Colon (tissue), 2 donors: Measurements from ENCODE around the gene VTN.

Source experiments
- FAIRE-seq: peaks from 2 replicates; lab custom pipeline; 2012; peaks lifted over from hg19 to GRCh38; lab: Jason Lieb, UNC
- donor health status: control.
- donor health status: control.

Gene VTN, protein sequence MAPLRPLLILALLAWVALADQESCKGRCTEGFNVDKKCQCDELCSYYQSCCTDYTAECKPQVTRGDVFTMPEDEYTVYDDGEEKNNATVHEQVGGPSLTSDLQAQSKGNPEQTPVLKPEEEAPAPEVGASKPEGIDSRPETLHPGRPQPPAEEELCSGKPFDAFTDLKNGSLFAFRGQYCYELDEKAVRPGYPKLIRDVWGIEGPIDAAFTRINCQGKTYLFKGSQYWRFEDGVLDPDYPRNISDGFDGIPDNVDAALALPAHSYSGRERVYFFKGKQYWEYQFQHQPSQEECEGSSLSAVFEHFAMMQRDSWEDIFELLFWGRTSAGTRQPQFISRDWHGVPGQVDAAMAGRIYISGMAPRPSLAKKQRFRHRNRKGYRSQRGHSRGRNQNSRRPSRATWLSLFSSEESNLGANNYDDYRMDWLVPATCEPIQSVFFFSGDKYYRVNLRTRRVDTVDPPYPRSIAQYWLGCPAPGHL

GRCh38 chr17:28370035-28370743, at the start of gene VTN:
Gene VTN (minus strand): TSS chr17:28370307. CDS start chr17:28370203, 104 bp downstream.
- no peak for FAIRE-seq

GRCh38 chr17:28416703-28417311, 46.7 kb upstream of the VTN start:
- FAIRE-seq: no peak

- FAIRE-seq: no peak
Observed at GRCh38 chr17:28415886-28416285, 45.8 kb upstream of the VTN start.

- FAIRE-seq: no peak
Observed at GRCh38 chr17:28413804-28414203, 43.7 kb upstream of the VTN start.

DNA sequence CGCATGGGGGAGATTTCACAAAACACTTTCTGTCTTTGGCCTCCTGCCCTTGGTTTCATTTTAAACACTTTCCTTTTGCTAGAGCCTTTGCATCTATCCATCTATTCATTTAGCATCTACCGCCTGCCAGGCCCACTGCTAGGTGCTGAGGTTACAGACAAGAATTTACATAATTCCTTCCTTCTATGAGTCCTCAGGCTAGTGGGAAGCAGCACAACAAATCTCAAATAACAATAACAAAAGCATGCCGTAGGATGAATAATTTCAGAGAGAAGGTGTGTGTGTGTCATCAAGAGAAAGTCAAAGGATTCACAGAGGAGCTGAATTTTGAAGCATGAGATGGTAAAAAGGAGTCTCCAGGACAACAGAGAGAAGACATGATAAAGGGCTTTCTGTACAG, 42.0 kb upstream of the VTN start:
- no peak for FAIRE-seq

- FAIRE-seq: no peak
Observed at GRCh38 chr17:28407974-28408306, 37.8 kb upstream of the VTN start.

DNA sequence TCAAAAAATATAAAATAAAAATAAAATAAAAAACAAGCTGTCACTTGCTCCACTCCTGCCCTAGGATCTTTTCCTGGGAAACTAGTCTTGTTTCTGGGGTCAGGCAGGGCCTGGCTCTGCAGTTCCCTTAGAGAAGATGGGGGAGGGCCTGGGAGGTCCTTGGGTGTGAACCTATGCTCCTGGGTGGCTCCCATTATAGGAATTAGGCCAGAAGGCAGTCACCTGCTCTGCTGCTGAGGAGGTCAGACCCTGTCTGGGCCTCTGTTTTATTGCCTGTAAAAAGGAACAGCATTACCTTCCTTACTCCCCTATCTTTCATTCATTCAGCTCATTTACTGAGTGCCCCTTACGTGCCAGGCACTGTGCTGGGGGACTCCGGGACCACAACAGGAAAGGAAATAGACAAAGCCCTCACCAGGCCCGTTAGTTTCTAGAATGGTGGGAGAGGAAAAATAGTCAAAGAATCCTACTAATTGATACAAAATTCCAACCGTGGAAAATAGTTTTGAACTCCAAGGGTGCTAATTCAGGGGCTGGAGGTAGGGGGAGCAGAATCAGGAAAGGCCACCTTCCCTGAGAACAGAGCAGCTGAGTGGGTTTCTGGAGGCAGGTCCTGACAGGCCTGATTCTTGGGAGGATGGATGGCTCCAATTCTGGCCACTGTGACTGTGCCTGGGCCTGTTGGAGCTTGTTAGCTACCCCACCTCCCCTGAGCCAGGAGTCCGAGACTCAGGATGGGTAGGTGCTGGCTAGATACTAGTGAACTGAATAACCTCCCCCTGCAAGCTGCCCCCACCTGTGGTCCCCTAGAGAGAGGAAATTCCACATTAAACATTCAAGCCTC, 37.2 kb upstream of the VTN start:
- FAIRE-seq: no peak

GRCh38 chr17:28406473-28406814, 36.3 kb upstream of the VTN start:
- FAIRE-seq: no peak

- FAIRE-seq: no peak
Observed at GRCh38 chr17:28405632-28406472, 35.7 kb upstream of the VTN start, which contains the start of gene SLC46A1. Gene SLC46A1 (minus strand): TSS chr17:28406212. CDS start chr17:28406114, 98 bp downstream.

GRCh38 chr17:28404812-28405570, 34.9 kb upstream of the VTN start:
- FAIRE-seq: no peak

GRCh38 chr17:28404461-28404811, 34.3 kb upstream of the VTN start:
- no peak for FAIRE-seq

- FAIRE-seq: no peak
Observed at GRCh38 chr17:28404007-28404406, 33.9 kb upstream of the VTN start.

DNA sequence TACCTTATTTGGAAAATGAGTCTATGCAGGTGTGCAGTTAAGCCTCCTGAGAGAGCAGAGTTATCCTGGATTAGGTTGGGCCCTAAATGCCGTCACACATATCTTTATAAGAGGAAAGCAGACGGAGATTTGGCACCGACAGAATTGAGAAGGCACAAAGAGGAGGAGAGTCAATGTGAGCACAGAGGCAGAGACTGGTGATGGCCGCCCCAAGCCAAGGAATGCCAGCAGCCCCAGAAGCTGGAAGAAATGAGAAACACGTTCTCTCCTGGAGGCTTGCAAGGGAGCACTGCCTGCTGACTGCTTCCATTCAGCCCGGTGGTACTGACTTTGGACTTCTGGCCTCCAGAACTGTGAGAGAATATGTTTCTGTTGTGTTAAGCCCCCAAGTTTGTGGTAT, 32.7 kb upstream of the VTN start:
- FAIRE-seq: no peak

GRCh38 chr17:28402224-28402630, 32.1 kb upstream of the VTN start:
- no peak for FAIRE-seq

- FAIRE-seq: no peak
Observed at GRCh38 chr17:28399808-28400207, 29.7 kb upstream of the VTN start.

DNA sequence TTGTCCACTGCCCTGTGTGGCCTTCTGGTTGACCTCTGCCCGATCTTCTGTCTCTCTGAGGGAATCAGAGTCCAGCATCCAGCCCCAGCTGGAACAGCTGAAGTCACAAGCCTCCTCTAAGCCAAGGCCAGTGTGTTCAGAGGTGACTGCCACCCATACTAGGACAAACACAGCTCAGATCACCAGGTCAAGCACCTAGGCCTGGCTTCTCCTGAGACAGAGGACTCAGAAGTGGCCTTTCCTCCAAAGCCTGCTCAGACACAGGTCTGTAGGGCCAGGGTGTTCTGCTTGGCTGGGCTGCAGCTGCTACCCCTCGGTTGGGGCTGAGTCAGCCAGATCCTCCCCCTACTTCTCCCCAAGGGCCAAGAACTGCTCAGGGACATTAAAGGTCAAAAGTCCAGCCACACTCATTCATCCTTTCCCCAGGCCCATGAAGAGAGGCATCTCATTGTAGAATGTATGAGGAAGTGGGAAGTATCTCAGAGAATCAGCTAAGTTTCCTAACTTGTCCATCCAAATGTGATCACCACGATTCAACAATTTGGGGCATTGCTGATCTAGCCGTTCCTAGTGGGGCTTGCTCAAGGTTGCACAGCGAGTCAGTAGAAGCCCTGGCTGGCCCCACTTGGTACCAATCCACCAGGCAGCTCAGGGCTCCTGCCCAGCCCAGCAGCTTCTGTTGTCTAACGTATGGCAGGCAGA, 28.3 kb upstream of the VTN start:
- FAIRE-seq: no peak

DNA sequence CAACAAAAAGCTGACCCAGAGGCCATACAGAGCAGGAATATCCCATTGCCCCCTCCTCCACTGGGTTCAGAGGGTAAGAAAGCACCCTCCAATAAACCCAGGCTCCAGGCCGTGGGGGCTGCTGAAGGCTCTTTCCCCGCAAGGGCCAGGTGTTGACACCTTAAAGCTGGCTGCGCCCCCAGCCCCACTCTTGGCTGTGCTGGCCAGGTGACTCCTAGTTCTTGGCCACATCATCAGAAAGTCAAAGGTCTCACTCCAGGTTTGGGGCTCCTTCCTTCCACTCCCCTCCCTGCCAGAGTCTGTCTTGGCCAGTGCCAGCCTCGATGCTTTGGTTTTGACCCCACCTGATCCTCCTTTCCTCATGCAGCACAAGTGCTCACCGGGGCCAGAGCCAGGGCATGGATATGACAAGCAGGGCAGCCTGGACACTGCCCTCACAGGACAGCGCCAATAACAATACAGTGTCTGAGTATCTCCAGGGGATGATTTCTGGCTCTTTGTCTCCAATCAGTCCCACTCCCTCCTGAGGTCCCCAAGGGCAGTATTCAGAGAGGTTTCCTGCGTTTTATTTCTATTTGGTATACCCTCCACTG, 27.7 kb upstream of the VTN start:
- no peak for FAIRE-seq

DNA sequence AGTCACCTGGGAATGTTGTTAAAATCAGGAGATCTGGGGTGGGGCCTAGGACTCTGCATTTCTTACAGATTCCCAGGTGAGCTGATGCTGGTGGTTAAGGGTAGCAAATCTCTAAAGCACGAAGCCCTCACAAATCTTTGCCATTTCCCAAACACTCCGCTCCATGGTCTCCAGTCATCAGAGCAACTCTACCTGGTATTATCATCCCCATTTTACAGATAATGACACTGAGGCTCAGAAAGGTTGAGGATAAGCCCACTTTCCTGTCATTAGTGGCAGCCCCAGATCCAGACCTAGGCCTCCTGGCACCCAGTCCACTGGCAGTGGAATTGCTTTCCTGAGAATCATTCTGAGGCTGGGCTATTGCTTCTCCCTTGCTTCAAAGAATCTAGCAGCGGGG, 27.2 kb upstream of the VTN start:
- no peak for FAIRE-seq

- FAIRE-seq: no peak
Observed at GRCh38 chr17:28396635-28397239, 26.6 kb upstream of the VTN start.
